HG03097 (cell line): ENCODE measurements around the gene DLG2.
"Not testable (repeated sequence)": the region's sequence is repeated elsewhere in the genome, so short reads cannot be mapped to it uniquely, and the experiment has no call there.

Experiments used
- ATAC-seq: cut with Tn5 transposase; IDR thresholded peaks from one replicate; pipeline ENCODE4 v1.9.1; 2021; ENCODE audit not compliant: unreplicated experiment, low FRiP score

DLG2 gene

GRCh38 chr11:83731288-83731687 is 1895.9 kb downstream of the DLG2 start:
- ATAC-seq: not testable (repeated sequence)

- ATAC-seq: no peak
Measured at GRCh38 chr11:83728281-83728680, 1898.9 kb downstream of the DLG2 start.

GRCh38 chr11:83727251-83727650 is 1899.9 kb downstream of the DLG2 start:
- ATAC-seq: no peak

GRCh38 chr11:83726316-83726715 is 1900.8 kb downstream of the DLG2 start:
- ATAC-seq: no peak

GRCh38 chr11:83725728-83726127 is 1901.4 kb downstream of the DLG2 start:
- no peak for ATAC-seq

- ATAC-seq: no peak
Measured at GRCh38 chr11:83725269-83725560, 1901.9 kb downstream of the DLG2 start.

- ATAC-seq: no peak
Measured at GRCh38 chr11:83723999-83724398, 1903.1 kb downstream of the DLG2 start.

- ATAC-seq: no peak
Measured at GRCh38 chr11:83722392-83723119, 1904.6 kb downstream of the DLG2 start.

- ATAC-seq: no peak
Measured at GRCh38 chr11:83721263-83721662, 1905.9 kb downstream of the DLG2 start.

GRCh38 chr11:83720675-83721074 is 1906.5 kb downstream of the DLG2 start:
- ATAC-seq: no peak

GRCh38 chr11:83717537-83717936 is 1909.6 kb downstream of the DLG2 start:
- ATAC-seq: no peak

GRCh38 chr11:83715927-83716535 is 1911.1 kb downstream of the DLG2 start:
- no peak for ATAC-seq

- no peak for ATAC-seq
Measured at GRCh38 chr11:83713708-83714107, 1913.4 kb downstream of the DLG2 start.

- ATAC-seq: no peak
Measured at GRCh38 chr11:83711106-83711527, 1916.0 kb downstream of the DLG2 start.

- ATAC-seq: no peak
Measured at GRCh38 chr11:83709434-83709833, 1917.7 kb downstream of the DLG2 start.

- no peak for ATAC-seq
Measured at GRCh38 chr11:83706566-83706965, 1920.6 kb downstream of the DLG2 start.

GRCh38 chr11:83702796-83703195 is 1924.3 kb downstream of the DLG2 start:
- ATAC-seq: no peak

GRCh38 chr11:83697518-83697917 is 1929.6 kb downstream of the DLG2 start:
- no peak for ATAC-seq

GRCh38 chr11:83695046-83695445 is 1932.1 kb downstream of the DLG2 start:
- ATAC-seq: no peak

GRCh38 chr11:83694191-83694910 is 1932.8 kb downstream of the DLG2 start:
- no peak for ATAC-seq

- no peak for ATAC-seq
Measured at GRCh38 chr11:83693306-83693992, 1933.7 kb downstream of the DLG2 start.
